ENCODE results near the gene IL25. TPM values are rescaled to one million over a fixed set of nuclear protein-coding genes. Genes with fewer than 3 reads are reported as not detected.

Gene IL25
- polyA plus RNA-seq, 3 donors, result not detected

DNA sequence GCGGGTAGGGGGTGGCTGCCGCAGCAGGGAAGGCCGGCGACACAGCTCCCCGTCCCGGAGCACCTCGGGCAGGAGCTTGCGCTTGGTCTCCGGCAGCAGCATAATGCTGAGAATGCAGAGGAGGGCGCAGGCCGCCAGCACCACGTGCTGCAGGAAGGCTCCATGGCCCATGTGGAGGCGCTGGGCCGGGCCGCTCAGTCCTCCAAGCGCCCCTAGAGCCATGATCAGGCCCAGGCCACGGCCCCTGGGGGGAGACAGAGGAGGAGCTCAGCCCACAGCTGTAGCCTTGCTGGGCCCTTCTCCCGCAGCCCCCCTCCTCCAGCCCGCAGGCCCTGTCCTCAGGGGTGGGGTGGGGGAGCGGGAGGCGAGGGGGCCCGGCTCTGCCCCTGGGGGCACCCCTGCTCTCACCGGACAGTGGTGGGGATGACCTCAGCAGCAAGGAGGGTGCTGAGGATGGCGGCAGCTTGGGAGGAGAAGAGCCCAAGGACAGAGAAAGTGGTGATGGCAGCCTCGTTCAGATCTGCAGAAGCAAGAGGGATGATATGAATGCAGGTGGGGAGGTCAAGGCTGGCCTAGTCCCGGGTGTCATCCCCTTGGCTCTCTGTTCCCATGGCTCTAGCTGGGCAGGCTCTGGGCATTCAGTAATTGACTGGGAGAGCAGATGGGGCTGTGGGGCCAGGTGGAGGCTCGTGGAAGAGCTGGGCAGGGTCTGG is 25.8 kb upstream of the IL25 start:
- no peaks in the 10 kb centered on the region for H4K20me1 ChIP-seq (ENCODE audit: insufficient read depth, low read length)
- H3K27me3 Mint-ChIP-seq (ENCODE audit: low read depth in 3 of 3), result peaks cover 23 to 34% (median 26%) of the 10 kb centered on the region in 3 donors
- no peaks in the 10 kb centered on the region for H3K36me3 ChIP-seq (replicated peaks in 1 of 2; ENCODE audit: control insufficient read depth in 1 of 2, insufficient read depth in 2 of 2, low read length in 2 of 2)
- intact Hi-C loops (cut with micrococcal nuclease), result no loop called here
- no peak overlapping the region for H2AFZ ChIP-seq (ENCODE audit: insufficient read depth, low read depth, low read length, poor library complexity, severe bottlenecking)
- TF ChIP-seq CTCF (IDR thresholded peaks at IDR 0.05), result no peak
- 94% methylated on average over 22 of the region's 27 CpGs for WGBS (ENCODE audit: insufficient coverage)
- H3K4me3 Mint-ChIP-seq, result no peak overlapping the region
- H3K9ac ChIP-seq (ENCODE audit: insufficient read depth, low read length, poor library complexity, severe bottlenecking), result no peak overlapping the region
- peaks cover 1 to 3% of the 10 kb centered on the region in 2 donors for H3K4me1 ChIP-seq (ENCODE audit: control insufficient read depth in 1 of 2, insufficient read depth in 2 of 2, low read length in 2 of 2)
- peaks cover 2 to 9% (median 6%) of the 10 kb centered on the region in 7 donors for H3K9me3 Mint-ChIP-seq
- no peak overlapping the region for H3K27ac ChIP-seq (ENCODE audit: low read depth in 1 of 2, low read length in 2 of 2)
- no peak overlapping the region for H3K4me3 ChIP-seq (replicated peaks in 1 of 3; ENCODE audit: low read depth in 2 of 3, low read length in 3 of 3)
- no peaks in the 10 kb centered on the region for H3K79me2 ChIP-seq (ENCODE audit: insufficient read depth, low read length)
- H3K9me3 ChIP-seq (replicated peaks in 1 of 2; ENCODE audit: control insufficient read depth in 1 of 2, insufficient read depth in 1 of 2, low read length in 2 of 2), result peaks cover 0 to 10% of the 10 kb centered on the region in 2 donors
- no peak overlapping the region for H3K27ac Mint-ChIP-seq
- H3K4me1 Mint-ChIP-seq, result peaks cover 4% of the 10 kb centered on the region
- H3K4me2 ChIP-seq (replicated peaks; ENCODE audit: extremely low read depth, low read length, poor library complexity, severe bottlenecking), result no peak overlapping the region
- H3K27me3 ChIP-seq (ENCODE audit: control insufficient read depth in 2 of 2, insufficient read depth in 2 of 2, low read length in 2 of 2), result peaks cover 17 to 18% of the 10 kb centered on the region in 2 donors
- DNase-seq, result no peak
- H3K36me3 Mint-ChIP-seq, result peaks cover 0 to 6% of the 10 kb centered on the region in 2 donors

- Mint-ChIP-seq H3K4me3 (no peak overlapping the region), H3K27me3 (ENCODE audit: low read depth in 3 of 3) (peaks cover 26 to 37% (median 30%) of the 10 kb centered on the region in 3 donors), H3K36me3 (peaks cover 0 to 6% of the 10 kb centered on the region in 2 donors), H3K4me1 (peaks cover 5% of the 10 kb centered on the region), H3K9me3 (peaks cover 2 to 12% (median 6%) of the 10 kb centered on the region in 7 donors), H3K27ac (no peak overlapping the region)
- Histone ChIP-seq H3K4me1 (ENCODE audit: control insufficient read depth in 1 of 2, insufficient read depth in 2 of 2, low read length in 2 of 2) (peaks cover 4 to 11% of the 10 kb centered on the region in 2 donors), H3K4me2 (replicated peaks; ENCODE audit: extremely low read depth, low read length, poor library complexity, severe bottlenecking) (no peak overlapping the region), H3K9me3 (replicated peaks in 1 of 2; ENCODE audit: control insufficient read depth in 1 of 2, insufficient read depth in 1 of 2, low read length in 2 of 2) (peaks cover 0 to 16% of the 10 kb centered on the region in 2 donors), H3K4me3 (replicated peaks in 1 of 3; ENCODE audit: low read depth in 2 of 3, low read length in 3 of 3) (no peak overlapping the region), H3K27me3 (ENCODE audit: control insufficient read depth in 2 of 2, insufficient read depth in 2 of 2, low read length in 2 of 2) (peaks cover 24 to 26% of the 10 kb centered on the region in 2 donors), H3K9ac (ENCODE audit: insufficient read depth, low read length, poor library complexity, severe bottlenecking) (no peak overlapping the region), H4K20me1 (ENCODE audit: insufficient read depth, low read length) (no peaks in the 10 kb centered on the region), H2AFZ (ENCODE audit: insufficient read depth, low read depth, low read length, poor library complexity, severe bottlenecking) (no peak overlapping the region), H3K79me2 (ENCODE audit: insufficient read depth, low read length) (no peaks in the 10 kb centered on the region), H3K36me3 (replicated peaks in 1 of 2; ENCODE audit: control insufficient read depth in 1 of 2, insufficient read depth in 2 of 2, low read length in 2 of 2) (no peaks in the 10 kb centered on the region), H3K27ac (ENCODE audit: low read depth in 1 of 2, low read length in 2 of 2) (no peak overlapping the region)
- intact Hi-C loops (cut with micrococcal nuclease), result no loop called here
- 100% methylated on average over 4 of the region's 19 CpGs for WGBS (ENCODE audit: insufficient coverage)
- DNase-seq, result no peak
- no peak for TF ChIP-seq CTCF (IDR thresholded peaks at IDR 0.05)
Measured at GRCh38 chr14:23347406-23348296, 25.0 kb upstream of the IL25 start.
